H1 (cell line): Measurements from ENCODE around the gene ITGB8. TPM values are rescaled to one million over a fixed set of nuclear protein-coding genes. Genes with fewer than 3 reads are reported as not detected.

Experiments
- CTCF ChIA-PET: fragments of 300-600 bp; sonication (Branson Sonifier 250); formaldehyde crosslinking; loops from one replicate; lab custom pipeline; 2021; ENCODE audit not compliant: partially characterized antibody; lab: Charles Lee
- POLR2A ChIA-PET: fragments of 300-600 bp; sonication (Branson Sonifier 250); formaldehyde crosslinking; loops from one replicate; lab custom pipeline; 2021; ENCODE audit warnings: inconsistent platforms; ENCODE audit not compliant: partially characterized antibody; lab: Charles Lee
- DNase-seq, 2 experiments: peaks; one replicate each; pipeline versions ENCODE4 v3.0.0 to v3.0.0-alpha.2; 2010 to 2022; ENCODE audit warnings: low spot score in 2 of 2, low read depth in 1 of 2, mixed read lengths in 1 of 2
- FAIRE-seq: peaks from 2 replicates; lab custom pipeline; 2011; peaks lifted over from hg19 to GRCh38; lab: Jason Lieb, UNC
- H2AFZ ChIP-seq: 2 replicates; pipeline ENCODE4 v1.8.1; 2012; ENCODE audit warnings: low read length, inconsistent platforms
- H2AK5ac ChIP-seq: 2 replicates; pipeline ENCODE4 v1.6.1; 2013; ENCODE audit warnings: low read depth, low read length
- H2BK120ac ChIP-seq: replicated peaks from 2 replicates; pipeline ENCODE3; 2013; ENCODE audit warnings: low read depth, low read length, inconsistent platforms
- H2BK12ac ChIP-seq: 2 replicates; pipeline ENCODE4 v1.6.1; 2013; ENCODE audit warnings: low read depth, low read length
- H2BK15ac ChIP-seq: 2 replicates; pipeline ENCODE4 v1.6.1; 2013; ENCODE audit warnings: low read length
- H2BK20ac ChIP-seq: 2 replicates; pipeline ENCODE4 v1.6.1; 2013; ENCODE audit warnings: low read length
- H2BK5ac ChIP-seq: 2 replicates; pipeline ENCODE4 v1.6.1; 2013; ENCODE audit warnings: low read depth, low read length
- H3K14ac ChIP-seq: 2 replicates; pipeline ENCODE4 v1.6.1; 2013; ENCODE audit warnings: inconsistent platforms; ENCODE audit not compliant: insufficient read length
- H3K18ac ChIP-seq: 2 replicates; pipeline ENCODE4 v1.6.1; 2013; ENCODE audit warnings: low read length; ENCODE audit errors: extremely low read depth
- H3K23ac ChIP-seq: 2 replicates; pipeline ENCODE4 v1.6.1; 2013; ENCODE audit warnings: inconsistent platforms; ENCODE audit not compliant: insufficient read length
- H3K23me2 ChIP-seq: 2 replicates; pipeline ENCODE4 v1.6.1; 2013; ENCODE audit warnings: low read depth, low read length
- H3K27ac ChIP-seq: 2 replicates; pipeline ENCODE4 v1.6.1; 2011; ENCODE audit warnings: low read depth, low read length, inconsistent platforms
- H3K27me3 ChIP-seq, 4 experiments: replicated peaks in 1 of 4; 1 replicate in 1 of 4; 2 replicates in 3 of 4; pipeline versions ENCODE4 v1.6.1 to v1.8.1; 2011 to 2013; ENCODE audit warnings: low read length in 3 of 4, mild to moderate bottlenecking in 3 of 4, inconsistent platforms in 2 of 4, mixed read lengths in 2 of 4, moderate library complexity in 1 of 4; ENCODE audit not compliant: control insufficient read depth in 3 of 4, insufficient read depth in 3 of 4; ENCODE audit errors: extremely low read depth in 1 of 4
- H3K36me3 ChIP-seq, 4 experiments: 2 replicates each; pipeline versions ENCODE4 v1.6.1 to v1.8.1; 2011 to 2013; ENCODE audit warnings: mild to moderate bottlenecking in 4 of 4, low read length in 3 of 4, moderate library complexity in 2 of 4, control low read depth in 1 of 4, inconsistent platforms in 1 of 4; ENCODE audit not compliant: insufficient read depth in 4 of 4, control insufficient read depth in 2 of 4
- H3K4ac ChIP-seq: replicated peaks from 2 replicates; pipeline ENCODE3; 2013; ENCODE audit warnings: low read length, low read depth, mixed read lengths, inconsistent platforms; ENCODE audit not compliant: insufficient read length
- H3K4me1 ChIP-seq, 4 experiments: replicated peaks in 1 of 4; 1 replicate in 1 of 4; 2 replicates in 3 of 4; pipeline versions ENCODE4 v1.6.1 to v1.8.1; 2011 to 2013; ENCODE audit warnings: low read length in 3 of 4, inconsistent platforms in 2 of 4, mixed read lengths in 1 of 4; ENCODE audit not compliant: insufficient read depth in 4 of 4, control insufficient read depth in 3 of 4
- H3K4me2 ChIP-seq, 2 experiments: 2 replicates each; pipeline versions ENCODE4 v1.6.1 to v1.8.1; 2011 to 2013; ENCODE audit warnings: low read depth in 2 of 2, low read length in 2 of 2, control low read depth in 1 of 2, inconsistent platforms in 1 of 2, mild to moderate bottlenecking in 1 of 2; ENCODE audit not compliant: insufficient read depth in 1 of 2
- H3K4me3 ChIP-seq, 4 experiments: fragments of 200-600, 300-600 bp in 1 of 4; sonication (generic), shearing (Covaris generic), sonication (Bioruptor Twin) in 1 of 4; 2 replicates each; pipeline versions ENCODE4 v1.5.1 to v1.8.1; 2011 to 2016; ENCODE audit warnings: low read length in 4 of 4, low read depth in 3 of 4, control low read depth in 2 of 4, inconsistent platforms in 2 of 4, mild to moderate bottlenecking in 2 of 4, mixed read lengths in 1 of 4, moderate library complexity in 1 of 4; ENCODE audit not compliant: insufficient read depth in 2 of 4; ENCODE audit errors: extremely low read depth in 1 of 4
- H3K56ac ChIP-seq: replicated peaks from 2 replicates; pipeline ENCODE3; 2013; ENCODE audit warnings: low read depth, mild to moderate bottlenecking, mixed read lengths, low read length, inconsistent platforms; ENCODE audit not compliant: insufficient read length
- H3K79me1 ChIP-seq: 2 replicates; pipeline ENCODE4 v1.6.1; 2013; ENCODE audit warnings: low read depth, low read length, control low read depth
- H3K79me2 ChIP-seq, 2 experiments: 2 replicates each; pipeline versions ENCODE4 v1.6.1 to v1.8.1; 2012 to 2013; ENCODE audit warnings: low read length in 2 of 2, mild to moderate bottlenecking in 2 of 2, inconsistent platforms in 1 of 2; ENCODE audit not compliant: insufficient read depth in 2 of 2, control insufficient read depth in 1 of 2
- H3K9ac ChIP-seq, 4 experiments: replicated peaks in 1 of 4; 1 replicate in 1 of 4; 2 replicates in 3 of 4; pipeline versions ENCODE4 v1.6.1 to v1.8.1; 2011 to 2013; ENCODE audit warnings: low read depth in 3 of 4, low read length in 3 of 4, control low read depth in 2 of 4, mild to moderate bottlenecking in 2 of 4, moderate library complexity in 2 of 4, inconsistent platforms in 1 of 4; ENCODE audit errors: extremely low read depth in 1 of 4
- H3K9me3 ChIP-seq, 2 experiments: 2 replicates each; pipeline versions ENCODE4 v1.6.1 to v1.8.1; 2012 to 2013; ENCODE audit warnings: mild to moderate bottlenecking in 2 of 2, moderate library complexity in 2 of 2, control low read depth in 1 of 2, inconsistent platforms in 1 of 2, low read depth in 1 of 2, low read length in 1 of 2, mixed read lengths in 1 of 2; ENCODE audit not compliant: insufficient read depth in 2 of 2
- H4K20me1 ChIP-seq, 2 experiments: replicated peaks in 1 of 2; 2 replicates each; pipeline versions ENCODE3 to v1.8.1; 2011 to 2013; ENCODE audit warnings: inconsistent platforms in 2 of 2, low read length in 2 of 2, mild to moderate bottlenecking in 1 of 2; ENCODE audit not compliant: insufficient read depth in 2 of 2, control insufficient read depth in 1 of 2
- H4K5ac ChIP-seq: 2 replicates; pipeline ENCODE4 v1.6.1; 2013; ENCODE audit warnings: low read length, low read depth, mixed read lengths, inconsistent platforms; ENCODE audit not compliant: insufficient read length
- H4K8ac ChIP-seq: 2 replicates; pipeline ENCODE4 v1.8.0; 2013; ENCODE audit warnings: mild to moderate bottlenecking, moderate library complexity, low read length, inconsistent platforms; ENCODE audit not compliant: insufficient read depth; ENCODE audit errors: extremely low read depth
- H4K91ac ChIP-seq: replicated peaks from 2 replicates; pipeline ENCODE3; 2013; ENCODE audit warnings: low read length, mixed read lengths, inconsistent platforms; ENCODE audit not compliant: insufficient read length
- JUN ChIP-seq: IDR thresholded peaks from 2 replicates; pipeline ENCODE4 v1.6.1; 2011; ENCODE audit warnings: low read depth, mild to moderate bottlenecking, improper control_type of control experiment, low read length
- KDM1A ChIP-seq: fragments of 200-600, 300-600 bp; sonication (generic); IDR thresholded peaks from 2 replicates; pipeline ENCODE4 v1.7.1; 2016; ENCODE audit warnings: mild to moderate bottlenecking, low read length, borderline replicate concordance
- PHF8 ChIP-seq: fragments of 200-600 bp; sonication (generic); conservative IDR thresholded peaks from 2 replicates; pipeline ENCODE4 v1.7.1; 2012; ENCODE audit warnings: low read depth, mild to moderate bottlenecking, inconsistent platforms, low read length, moderate library complexity
- POLR2A ChIP-seq, 2 experiments: IDR thresholded peaks; 1 replicate in 1 of 2; 2 replicates in 1 of 2; pipeline ENCODE4 v1.6.1; 2011; ENCODE audit warnings: low read depth in 2 of 2, low read length in 2 of 2, mild to moderate bottlenecking in 2 of 2; ENCODE audit errors: control extremely low read depth in 1 of 2
- TCF12 ChIP-seq: IDR thresholded peaks from 2 replicates; pipeline ENCODE4 v1.6.1; 2011; ENCODE audit warnings: low read depth, mild to moderate bottlenecking, low read length
- WGBS, 2 experiments: shearing (Covaris generic) in 1 of 2; methylation state at CpG; one replicate each; pipeline versions ENCODE4 v1.1.6 to v1.1.7; 2013 to 2015; ENCODE audit warnings: low lambda C conversion rate in 2 of 2, mixed read lengths in 2 of 2, inconsistent platforms in 1 of 2, low coverage in 1 of 2, missing lambda C conversion rate in 1 of 2; ENCODE audit not compliant: insufficient replicate concordance in 2 of 2, insufficient coverage in 1 of 2, insufficient read length in 1 of 2; ENCODE audit errors: extremely low coverage in 1 of 2, missing lambda C conversion rate in 1 of 2; 5-methylcytosine and 5-hydroxymethylcytosine counted together
- polyA plus RNA-seq, 7 experiments: library from polyadenylated mRNA; depleted of rRNA in 3 of 7; stranded (reverse) in 5 of 7; unstranded in 2 of 7; fragments of >200 nt in 5 of 7; fragments of 200-250 nt in 2 of 7; gene quantifications; 1 replicate in 5 of 7; 2 replicates in 1 of 7; 4 replicates in 1 of 7; pipeline versions ENCODE4 v1.2.1 to v1.2.3, GENCODE V29; 2011 to 2013; ENCODE audit warnings: missing spikeins in 2 of 7, mixed read lengths in 2 of 7
- total RNA-seq: library from RNA; stranded (reverse); fragmentation: NEBNext Ultra II Directional; extraction: Animal tissue kit (Norgen Biotek cat#: 25700); gene quantifications from 2 replicates; pipeline ENCODE4 v1.2.1, GENCODE V29; 2021

The ITGB8 gene
- total and polyA plus RNA-seq, 2 of the 8 experiments (the other 6 are each of a cell fraction or from before 2014, with no cell fraction given), result 1.2 to 3.6 TPM

DNA sequence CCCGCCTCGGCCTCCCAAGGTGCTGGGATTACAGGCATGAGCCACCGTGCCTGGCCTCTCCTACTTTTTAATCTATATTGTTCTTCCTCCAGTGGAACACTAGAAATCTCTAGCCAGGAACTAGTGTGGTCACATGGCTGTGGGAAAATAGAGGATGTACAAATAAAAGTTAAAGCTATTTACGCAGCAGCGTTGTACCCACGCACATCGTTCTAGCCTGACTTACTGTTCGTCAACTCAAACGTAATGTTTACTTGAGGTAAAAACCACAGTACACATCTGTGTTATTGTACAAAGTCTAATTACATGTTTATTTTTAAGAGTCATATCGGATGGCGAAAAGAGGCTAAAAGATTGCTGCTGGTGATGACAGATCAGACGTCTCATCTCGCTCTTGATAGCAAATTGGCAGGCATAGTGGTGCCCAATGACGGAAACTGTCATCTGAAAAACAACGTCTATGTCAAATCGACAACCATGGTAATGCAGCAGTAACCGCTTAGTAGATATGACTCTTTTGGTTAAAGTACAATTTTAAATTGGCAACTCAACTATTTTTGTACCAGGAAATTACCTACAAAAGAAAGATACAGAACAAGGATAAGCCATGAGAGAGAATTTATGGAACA, 50.8 kb downstream of the ITGB8 start:
- no peaks in the 10 kb centered on the region for H3K23me2 ChIP-seq
- no peak overlapping the region for H4K5ac ChIP-seq
- no peak overlapping the region for H2BK15ac ChIP-seq
- H3K9me3 ChIP-seq, result no peaks in the 10 kb centered on the region
- no peaks in the 10 kb centered on the region for H4K20me1 ChIP-seq
- H2AFZ ChIP-seq, result no peak overlapping the region
- H3K18ac ChIP-seq, result no peak overlapping the region
- no peaks in the 10 kb centered on the region for H3K79me2 ChIP-seq
- no peak overlapping the region for H2AK5ac ChIP-seq
- H3K4ac ChIP-seq, result no peak overlapping the region
- no peak overlapping the region for H3K9ac ChIP-seq
- H2BK120ac ChIP-seq, result no peak overlapping the region
- H3K23ac ChIP-seq, result no peak overlapping the region
- FAIRE-seq, result no peak
- no peak overlapping the region for H3K27ac ChIP-seq
- H3K4me1 ChIP-seq, result no peaks in the 10 kb centered on the region
- H3K4me2 ChIP-seq, result no peak overlapping the region
- H3K27me3 ChIP-seq, result no peaks in the 10 kb centered on the region
- CTCF ChIA-PET, result no interaction called here
- H3K79me1 ChIP-seq, result no peaks in the 10 kb centered on the region
- no peak overlapping the region for H3K4me3 ChIP-seq
- no peak overlapping the region for H3K56ac ChIP-seq
- H2BK20ac ChIP-seq, result no peak overlapping the region
- POLR2A ChIA-PET, result no interaction called here
- H4K8ac ChIP-seq, result no peak overlapping the region
- H4K91ac ChIP-seq, result no peak overlapping the region
- no peak for DNase-seq
- 93% methylated on average over 17 of the region's 17 CpGs; no CpG with 5 or more reads in 1 of the 2 experiments for WGBS, 2 experiments
- no peak for TF ChIP-seq KDM1A
- TF ChIP-seq JUN, result no peak
- TF ChIP-seq POLR2A (IDR thresholded peaks at IDR 0.05; ENCODE audit: control extremely low read depth in 1 of 2, low read depth in 2 of 2, low read length in 2 of 2), result no peak
- TF ChIP-seq TCF12, result no peak
- TF ChIP-seq PHF8, result no peak
- no peak overlapping the region for H2BK5ac ChIP-seq
- H3K14ac ChIP-seq, result no peak overlapping the region
- H2BK12ac ChIP-seq, result no peak overlapping the region
- H3K36me3 ChIP-seq, result peaks cover 0 to 12% (median 4%) of the 10 kb centered on the region in 4 experiments; a peak in 4 of 8 replicates
